ENCODE measurements around the gene NTSR2. TPM values are rescaled to one million over a fixed set of nuclear protein-coding genes. Genes with fewer than 3 reads are reported as not detected.

Gene NTSR2
- total and polyA plus RNA-seq, 2 donors (not counting 3 experiments of a cell fraction or from before 2014, with no cell fraction given), result not detected

DNA sequence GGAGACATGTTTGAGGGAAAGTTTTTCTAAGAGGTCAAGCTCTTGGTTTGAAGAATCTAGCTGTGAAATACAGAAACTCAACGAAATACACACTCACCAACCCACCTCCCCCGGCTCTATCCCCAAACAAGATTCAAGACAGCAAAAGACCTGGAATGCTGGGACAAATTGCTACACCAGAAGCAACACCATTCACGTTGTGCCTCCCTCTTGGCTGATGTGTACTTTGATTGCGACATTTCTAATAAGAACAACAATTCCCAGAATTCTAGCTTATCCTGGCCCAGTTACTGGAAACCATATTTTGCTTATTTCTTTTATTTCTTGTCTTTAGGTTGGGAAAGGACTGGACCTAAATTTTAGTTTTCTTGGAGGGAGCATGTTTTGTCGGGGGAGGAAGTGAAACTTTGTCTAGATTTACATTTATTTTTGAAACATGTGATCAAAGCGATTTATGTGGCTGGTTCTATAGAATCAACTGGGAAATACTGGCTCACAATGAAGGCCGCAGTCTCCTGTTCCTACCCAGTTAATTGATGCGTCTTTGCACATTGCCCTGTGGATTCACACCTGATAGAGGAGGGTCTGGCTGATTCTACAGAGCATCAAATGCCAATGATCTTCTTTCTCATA lies 46.8 kb upstream of the NTSR2 start:
- H3K27ac ChIP-seq (ENCODE audit: insufficient read depth, low read depth, low read length), result no peak overlapping the region
- no peak overlapping the region for H3K4me3 ChIP-seq (replicated peaks in 1 of 3; ENCODE audit: insufficient read depth in 1 of 3, low read depth in 1 of 3, low read length in 3 of 3)
- H3K79me2 ChIP-seq (ENCODE audit: control insufficient read depth, insufficient read depth, low read length), result no peaks in the 10 kb centered on the region
- intact Hi-C loops (cut with micrococcal nuclease), result no loop called here
- no peaks in the 10 kb centered on the region for H3K9me3 ChIP-seq (replicated peaks; ENCODE audit: control insufficient read depth, insufficient read depth, low read length)
- DNase-seq (ENCODE audit: low read depth, low spot score), result no peak
- BruUV-seq (replicated peaks), result no TSS peak
- H3K27me3 ChIP-seq (ENCODE audit: control insufficient read depth in 2 of 2, insufficient read depth in 2 of 2, low read length in 2 of 2), result peaks cover 18 to 34% of the 10 kb centered on the region in 2 experiments
- no peak overlapping the region for H3K4me2 ChIP-seq (ENCODE audit: insufficient read depth, low read length)
- POLR2A ChIA-PET, result no interaction called here
- H3K4me1 ChIP-seq (ENCODE audit: control insufficient read depth, extremely low read depth, insufficient read depth, low read length), result no peaks in the 10 kb centered on the region
- CTCF ChIA-PET, result interaction anchor here (1.7 kb wide), 1 partner anchor 24 kb away, joined by 5 read pairs; no protein-coding TSS in a partner anchor
- FAIRE-seq, result no peak
- no peak overlapping the region for H2AFZ ChIP-seq (ENCODE audit: low read depth, low read length)
- dilution Hi-C loops (cut with MboI; ENCODE audit: extremely low pct_ligation_motif_present, low sequenced_read_pairs), result no loop called here
- no peaks in the 10 kb centered on the region for H3K9me1 ChIP-seq (replicated peaks; ENCODE audit: control insufficient read depth, extremely low read depth, insufficient read depth, low read length)
- no peak overlapping the region for H3K9ac ChIP-seq (replicated peaks; ENCODE audit: extremely low read depth, insufficient read depth, low read length)
- H4K20me1 ChIP-seq (replicated peaks; ENCODE audit: control insufficient read depth, extremely low read depth, insufficient read depth, low read length), result no peaks in the 10 kb centered on the region
- no peaks in the 10 kb centered on the region for H3K36me3 ChIP-seq (ENCODE audit: control insufficient read depth in 2 of 2, extremely low read depth in 1 of 2, insufficient read depth in 2 of 2, low read length in 2 of 2)
- TF ChIP-seq GATA2 (IDR thresholded peaks at IDR 0.05; ENCODE audit: insufficient read depth, insufficient read length, low read depth, low read length) (no peak), MYC (IDR thresholded peaks at IDR 0.05; ENCODE audit: low read depth, low read length) (no peak), POLR2AphosphoS5 (IDR thresholded peaks at IDR 0.05; ENCODE audit: insufficient read depth, low read depth, low read length) (no peak), POLR2A (IDR thresholded peaks at IDR 0.05; ENCODE audit: low read depth, low read length) (no peak), JUN (IDR thresholded peaks at IDR 0.05; ENCODE audit: borderline replicate concordance, insufficient read depth, insufficient read length, low read depth) (no peak), EZH2 (IDR thresholded peaks at IDR 0.05; ENCODE audit: borderline replicate concordance, low read depth, low read length, severe bottlenecking) (no peak), CTCF (IDR thresholded peaks at IDR 0.05; ENCODE audit: extremely low read depth in 1 of 2, insufficient read depth in 1 of 2, low read depth in 1 of 2, low read length in 2 of 2) (no peak), FOS (IDR thresholded peaks at IDR 0.05; ENCODE audit: borderline replicate concordance, insufficient read depth, low read length) (no peak)
- TF ChIP-seq, protein P1, sequence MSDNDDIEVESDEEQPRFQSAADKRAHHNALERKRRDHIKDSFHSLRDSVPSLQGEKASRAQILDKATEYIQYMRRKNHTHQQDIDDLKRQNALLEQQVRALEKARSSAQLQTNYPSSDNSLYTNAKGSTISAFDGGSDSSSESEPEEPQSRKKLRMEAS (IDR thresholded peaks at IDR 0.05; ENCODE audit: insufficient read depth, insufficient read length), result no peak
